Measurements from ENCODE around the gene FBXO27.

GRCh38 chr19:39017646-39018045, 14.7 kb downstream of the FBXO27 start:
- TF ChIP-seq CTCF (conservative IDR thresholded peaks at IDR 0.05) (no peak), EZH2 (IDR thresholded peaks at IDR 0.05; ENCODE audit: low read depth) (no peak)

Measured in PC-9 (cell line).